K562 (cell line): ENCODE results near the gene ALS2CL. TPM values are rescaled to one million over a fixed set of nuclear protein-coding genes. Genes with fewer than 3 reads are reported as not detected.
A peak's percentile ranks its signal among the peaks of the same experiment; 100 is the strongest.

Experiments
- BRCA1 ChIP-seq, 2 experiments: fragments of 450-650 bp in 1 of 2; sonication (generic) in 1 of 2; formaldehyde crosslinking in 1 of 2; IDR thresholded peaks; 2 replicates each; pipeline versions ENCODE4 v1.5.0 to v1.6.1; 2017 to 2020; ENCODE audit warnings: mild to moderate bottlenecking in 1 of 2, missing genetic modification reagents in 1 of 2
- CREB3 ChIP-seq: fragments of 450-650 bp; conservative IDR thresholded peaks from 2 replicates; pipeline ENCODE4 v1.6.1; 2016; ENCODE audit warnings: missing genetic modification characterization, low read depth, mild to moderate bottlenecking, missing compliant biosample characterization, moderate library complexity
- ERF ChIP-seq: fragments of 450-650 bp; formaldehyde crosslinking; IDR thresholded peaks from 2 replicates; pipeline ENCODE4 v1.4.0; 2020; ENCODE audit warnings: mild to moderate bottlenecking, mixed read lengths
- FOSL1 ChIP-seq: fragments of 200-800 bp; sonication (Bioruptor generic); conservative IDR thresholded peaks from 2 replicates; pipeline ENCODE4 v1.6.1; 2016; ENCODE audit warnings: missing genetic modification characterization, missing compliant biosample characterization
- FOXK2 ChIP-seq, 2 experiments: fragments of 450-650 bp; IDR thresholded peaks in 1 of 2; conservative IDR thresholded peaks in 1 of 2; 2 replicates each; pipeline ENCODE4 v1.6.1; 2016; ENCODE audit warnings: low read depth in 2 of 2, mild to moderate bottlenecking in 1 of 2
- GMEB1 ChIP-seq: fragments of 250-450 bp; sonication (Bioruptor Pico); IDR thresholded peaks from 2 replicates; pipeline ENCODE4 v1.4.0; 2020; ENCODE audit warnings: mild to moderate bottlenecking
- HNRNPH1 ChIP-seq: fragments of 200-400 bp; formaldehyde crosslinking; optimal IDR thresholded peaks from 2 replicates; pipeline ENCODE3; 2017; ENCODE audit warnings: low read depth, mild to moderate bottlenecking, low read length, moderate library complexity
- RB1 ChIP-seq: fragments of 450-650 bp; IDR thresholded peaks from 2 replicates; pipeline ENCODE4 v1.6.1; 2017; ENCODE audit warnings: low read depth, mild to moderate bottlenecking
- VEZF1 ChIP-seq: fragments of 200-800 bp; sonication (Bioruptor generic); IDR thresholded peaks from 2 replicates; pipeline ENCODE4 v1.6.1; 2017; ENCODE audit warnings: missing genetic modification characterization, missing compliant biosample characterization
- ZBTB26 ChIP-seq: fragments of 450-650 bp; formaldehyde crosslinking; IDR thresholded peaks from 2 replicates; pipeline ENCODE4 v1.4.0; 2022; ENCODE audit warnings: missing genetic modification characterization
- ZNF175 ChIP-seq: fragments of 200-800 bp; sonication (Bioruptor generic); IDR thresholded peaks from 2 replicates; pipeline ENCODE4 v1.6.1; 2016; ENCODE audit warnings: low read depth, mild to moderate bottlenecking, missing genetic modification characterization, missing compliant biosample characterization
- ZNF263 ChIP-seq: sonication (generic); formaldehyde crosslinking; IDR thresholded peaks from 2 replicates; pipeline ENCODE4 v1.8.0; 2022; ENCODE audit warnings: mild to moderate bottlenecking, missing genetic modification reagents, borderline replicate concordance
- ZNF586 ChIP-seq: fragments of 450-650 bp; formaldehyde crosslinking; conservative IDR thresholded peaks from 2 replicates; pipeline ENCODE4 v1.4.0; 2020; ENCODE audit warnings: mild to moderate bottlenecking, moderate library complexity
- ZNF639 ChIP-seq, 2 experiments: fragments of 200-800 bp in 1 of 2; sonication (Bioruptor generic) in 1 of 2; sonication (generic) in 1 of 2; formaldehyde crosslinking in 1 of 2; IDR thresholded peaks in 1 of 2; conservative IDR thresholded peaks in 1 of 2; 2 replicates each; pipeline versions ENCODE4 v1.5.0 to v1.6.1; 2016 to 2020; ENCODE audit warnings: missing compliant biosample characterization in 1 of 2, missing genetic modification characterization in 1 of 2, missing genetic modification reagents in 1 of 2
- polyA plus RNA-seq, 8 experiments: library from polyadenylated mRNA; depleted of rRNA in 4 of 8; stranded (reverse) in 5 of 8; unstranded in 3 of 8; fragments of >200 nt; fragmentation: Nextera tagmentation in 2 of 8; fragmentation: Illumina TruSeq in 1 of 8; extraction: Ambion mirVana in 2 of 8; extraction: Trizol in 1 of 8; gene quantifications; 2 replicates each; pipeline versions ENCODE4 v1.2.1 to v1.2.3, GENCODE V29; 2011 to 2014; ENCODE audit warnings: inconsistent platforms in 1 of 8, missing spikeins in 1 of 8
- total RNA-seq, 7 experiments: library from RNA; depleted of rRNA in 6 of 7; stranded (reverse); fragments of >200 nt in 6 of 7; fragmentation: Illumina TruSeq in 2 of 7; extraction: Trizol in 2 of 7; gene quantifications; 2 replicates each; pipeline versions ENCODE4 v1.2.1 to v1.2.3, GENCODE V29; 2011 to 2021; ENCODE audit warnings: low replicate concordance in 1 of 7
- TF ChIP-seq, protein P1 (sequence below): fragments of 450-650 bp; IDR thresholded peaks from 2 replicates; pipeline ENCODE4 v1.6.1; 2016; ENCODE audit warnings: mild to moderate bottlenecking

Gene ALS2CL
- total and polyA plus RNA-seq, 9 of the 15 experiments (the other 6 are each of a cell fraction or from before 2014, with no cell fraction given) = 0.03 to 0.13 (median 0.05) TPM; not detected in 3

- TF ChIP-seq, protein P1, sequence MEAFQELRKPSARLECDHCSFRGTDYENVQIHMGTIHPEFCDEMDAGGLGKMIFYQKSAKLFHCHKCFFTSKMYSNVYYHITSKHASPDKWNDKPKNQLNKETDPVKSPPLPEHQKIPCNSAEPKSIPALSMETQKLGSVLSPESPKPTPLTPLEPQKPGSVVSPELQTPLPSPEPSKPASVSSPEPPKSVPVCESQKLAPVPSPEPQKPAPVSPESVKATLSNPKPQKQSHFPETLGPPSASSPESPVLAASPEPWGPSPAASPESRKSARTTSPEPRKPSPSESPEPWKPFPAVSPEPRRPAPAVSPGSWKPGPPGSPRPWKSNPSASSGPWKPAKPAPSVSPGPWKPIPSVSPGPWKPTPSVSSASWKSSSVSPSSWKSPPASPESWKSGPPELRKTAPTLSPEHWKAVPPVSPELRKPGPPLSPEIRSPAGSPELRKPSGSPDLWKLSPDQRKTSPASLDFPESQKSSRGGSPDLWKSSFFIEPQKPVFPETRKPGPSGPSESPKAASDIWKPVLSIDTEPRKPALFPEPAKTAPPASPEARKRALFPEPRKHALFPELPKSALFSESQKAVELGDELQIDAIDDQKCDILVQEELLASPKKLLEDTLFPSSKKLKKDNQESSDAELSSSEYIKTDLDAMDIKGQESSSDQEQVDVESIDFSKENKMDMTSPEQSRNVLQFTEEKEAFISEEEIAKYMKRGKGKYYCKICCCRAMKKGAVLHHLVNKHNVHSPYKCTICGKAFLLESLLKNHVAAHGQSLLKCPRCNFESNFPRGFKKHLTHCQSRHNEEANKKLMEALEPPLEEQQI = no peak
- TF ChIP-seq ZBTB26 (CRISPR knock-in tag) = no peak
- TF ChIP-seq CREB3 = no peak
- TF ChIP-seq ZNF263 = no peak
- peak; percentile 49 for TF ChIP-seq VEZF1 (CRISPR knock-in tag)
- no peak for TF ChIP-seq BRCA1 (IDR thresholded peaks at IDR 0.05)
- TF ChIP-seq BRCA1 (CRISPR knock-in tag; IDR thresholded peaks at IDR 0.05) = no peak
- no peak for TF ChIP-seq HNRNPH1
- no peak for TF ChIP-seq GMEB1 (CRISPR knock-in tag)
- TF ChIP-seq FOSL1 = no peak
- peak; percentile 53; the same call in 1 of the 2 replicates for TF ChIP-seq RB1
- TF ChIP-seq ZNF586 (CRISPR knock-in tag) = no peak
- no peak for TF ChIP-seq ERF (CRISPR knock-in tag)
- TF ChIP-seq FOXK2 (conservative IDR thresholded peaks at IDR 0.05 in 1 of 2, IDR thresholded peaks at IDR 0.05 in 1 of 2; ENCODE audit: low read depth in 2 of 2) = no peak
- no peak for TF ChIP-seq ZNF175 (CRISPR knock-in tag)
- no peak for TF ChIP-seq ZNF639 (CRISPR knock-in tag; conservative IDR thresholded peaks at IDR 0.05 in 1 of 2, IDR thresholded peaks at IDR 0.05 in 1 of 2)
These were observed 24.2 kb upstream of the ALS2CL start, which contains the start of gene PRSS50 (continued) for GRCh38 chr3:46717447-46718231.
